ENCODE results near the gene TMEM63A. TPM values are rescaled to one million over a fixed set of nuclear protein-coding genes. Genes with fewer than 3 reads are reported as not detected.

TMEM63A gene
- total and polyA plus RNA-seq, 2 of the 13 experiments (the other 11 are each of a cell fraction or from before 2014, with no cell fraction given), result 23.9 to 53.3 TPM

GRCh38 chr1:225911191-225912130 is 29.3 kb upstream of the TMEM63A start (continued):
- TF ChIP-seq ZUFSP (CRISPR knock-in tag; IDR thresholded peaks at IDR 0.05; ENCODE audit: borderline replicate concordance) (no peak), EHMT2 (IDR thresholded peaks at IDR 0.05; ENCODE audit: borderline replicate concordance, low read depth, low read length) (no peak), MAFG (CRISPR knock-in tag; IDR thresholded peaks at IDR 0.05) (no peak), CTCF (CRISPR knock-in tag; IDR thresholded peaks at IDR 0.05) (peak; percentile 78), RNF219 (CRISPR knock-in tag; IDR thresholded peaks at IDR 0.05) (no peak), ZC3H4 (CRISPR knock-in tag; IDR thresholded peaks at IDR 0.05; ENCODE audit: borderline replicate concordance) (no peak), E2F2 (CRISPR knock-in tag; IDR thresholded peaks at IDR 0.05; ENCODE audit: borderline replicate concordance) (no peak), NFIC (IDR thresholded peaks at IDR 0.05; ENCODE audit: low read length) (no peak), NR3C1 (CRISPR knock-in tag; IDR thresholded peaks at IDR 0.05) (no peak), HNRNPL (IDR thresholded peaks at IDR 0.05; ENCODE audit: low read depth, low read length) (0 out of 2 replicates have a peak, but pooled peaks have one; percentile 37), ZNF451 (CRISPR knock-in tag; IDR thresholded peaks at IDR 0.05) (no peak), ZNF563 (CRISPR knock-in tag; IDR thresholded peaks at IDR 0.05) (no peak), NFIB (CRISPR knock-in tag; IDR thresholded peaks at IDR 0.05; ENCODE audit: borderline replicate concordance) (no peak), HIVEP1 (CRISPR knock-in tag; IDR thresholded peaks at IDR 0.05) (peak; percentile 43; the same call in 1 of the 2 replicates), ZBTB46 (CRISPR knock-in tag; IDR thresholded peaks at IDR 0.05; ENCODE audit: borderline replicate concordance) (0 out of 2 replicates have a peak, but pooled peaks have one; percentile 83), PBX2 (CRISPR knock-in tag; IDR thresholded peaks at IDR 0.05) (no peak)

Data from HepG2 (cell line).